ENCODE measurements around the gene STX7. TPM values are rescaled to one million over a fixed set of nuclear protein-coding genes. Genes with fewer than 3 reads are reported as not detected.

Gene STX7
- total and polyA plus RNA-seq, 8 donors: 5.1 to 33.0 (median 13.7) TPM

DNA sequence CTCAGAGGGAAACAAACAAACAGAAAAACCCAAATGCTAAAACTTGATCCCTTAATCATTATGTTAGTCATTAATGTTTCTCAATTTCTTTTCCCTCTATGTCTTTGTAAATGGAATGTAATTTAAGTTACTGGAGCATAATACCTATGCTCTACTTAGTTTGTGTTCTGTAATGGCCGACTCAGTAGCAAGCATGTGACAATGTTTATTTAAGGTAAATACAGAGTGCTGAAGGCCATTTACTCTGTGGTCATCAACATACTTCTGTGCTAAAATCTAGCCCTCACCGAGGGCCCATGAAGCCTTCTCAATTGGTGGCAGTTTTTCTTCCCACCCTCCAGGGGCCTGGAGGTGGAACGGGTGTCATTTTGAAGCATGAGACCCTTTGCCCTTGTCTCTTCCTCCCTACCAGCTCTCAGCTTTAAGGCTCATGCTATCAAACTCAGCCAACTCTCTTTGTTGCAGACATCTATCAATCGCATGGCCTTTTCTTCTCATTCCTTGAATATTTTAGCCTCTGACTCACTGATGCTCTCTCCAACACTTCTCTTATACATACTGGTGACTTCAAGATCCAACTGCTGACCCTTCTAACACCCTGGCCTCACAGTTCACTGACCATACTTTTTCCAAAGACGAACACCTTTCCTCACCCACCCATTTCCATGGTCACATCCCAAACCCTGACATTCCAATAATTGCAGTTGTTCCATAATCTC lies 48.2 kb downstream of the STX7 start:
- no peak for FAIRE-seq

DNA sequence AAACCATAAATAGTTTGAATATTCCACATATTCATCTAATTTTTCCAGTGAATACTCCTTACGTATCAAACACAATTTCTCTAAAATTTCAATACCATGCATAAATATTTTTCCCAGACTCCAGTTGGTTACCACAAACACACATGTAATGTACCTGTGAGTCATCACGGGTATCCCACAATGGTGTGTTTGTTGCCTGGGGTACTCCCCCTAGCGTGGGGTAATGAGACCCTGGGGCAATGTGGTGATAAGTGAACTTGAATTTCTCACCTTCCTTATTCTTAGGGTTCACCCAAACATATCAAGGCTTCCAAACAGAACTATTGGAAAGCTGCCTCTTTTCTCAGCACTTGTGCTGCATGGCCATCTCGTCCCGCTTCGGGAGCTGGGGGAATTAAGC lies 51.0 kb downstream of the STX7 start:
- no peaks in the 10 kb centered on the region for H3K4me1 ChIP-seq
- FAIRE-seq (no peak), ATAC-seq (no peak), DNase-seq (no peak)
- H3K4me3 ChIP-seq: no peak overlapping the region
- no peaks in the 10 kb centered on the region for H3K9me3 ChIP-seq
- H3K27ac ChIP-seq: no peak overlapping the region
- intact Hi-C loops (cut with DNase I): no loop called here
- H3K36me3 ChIP-seq: peaks cover 0 to 41% (median 0%) of the 10 kb centered on the region in 3 donors
- TF ChIP-seq, protein P1, sequence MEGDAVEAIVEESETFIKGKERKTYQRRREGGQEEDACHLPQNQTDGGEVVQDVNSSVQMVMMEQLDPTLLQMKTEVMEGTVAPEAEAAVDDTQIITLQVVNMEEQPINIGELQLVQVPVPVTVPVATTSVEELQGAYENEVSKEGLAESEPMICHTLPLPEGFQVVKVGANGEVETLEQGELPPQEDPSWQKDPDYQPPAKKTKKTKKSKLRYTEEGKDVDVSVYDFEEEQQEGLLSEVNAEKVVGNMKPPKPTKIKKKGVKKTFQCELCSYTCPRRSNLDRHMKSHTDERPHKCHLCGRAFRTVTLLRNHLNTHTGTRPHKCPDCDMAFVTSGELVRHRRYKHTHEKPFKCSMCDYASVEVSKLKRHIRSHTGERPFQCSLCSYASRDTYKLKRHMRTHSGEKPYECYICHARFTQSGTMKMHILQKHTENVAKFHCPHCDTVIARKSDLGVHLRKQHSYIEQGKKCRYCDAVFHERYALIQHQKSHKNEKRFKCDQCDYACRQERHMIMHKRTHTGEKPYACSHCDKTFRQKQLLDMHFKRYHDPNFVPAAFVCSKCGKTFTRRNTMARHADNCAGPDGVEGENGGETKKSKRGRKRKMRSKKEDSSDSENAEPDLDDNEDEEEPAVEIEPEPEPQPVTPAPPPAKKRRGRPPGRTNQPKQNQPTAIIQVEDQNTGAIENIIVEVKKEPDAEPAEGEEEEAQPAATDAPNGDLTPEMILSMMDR (IDR thresholded peaks at IDR 0.05): no peak
- WGBS, 2 donors: 92 to 96% methylated on average over 6 of the region's 6 CpGs
- no peaks in the 10 kb centered on the region for H3K27me3 ChIP-seq

More for the DNA sequence above, 48.2 kb downstream of the STX7 start:
- 75 to 77% methylated on average over 5 of the region's 5 CpGs for WGBS, 2 donors
- Histone ChIP-seq H3K27ac (no peak overlapping the region), H3K36me3 (peaks cover 0 to 67% (median 8%) of the 10 kb centered on the region in 3 donors), H3K4me1 (no peaks in the 10 kb centered on the region), H3K9me3 (no peaks in the 10 kb centered on the region), H3K4me3 (no peak overlapping the region), H3K27me3 (no peaks in the 10 kb centered on the region)
- ATAC-seq: peak in 1 of 4 donors; percentile 20
- intact Hi-C loops (cut with DNase I): no loop called here
- no peak for DNase-seq
- TF ChIP-seq, protein P1 (IDR thresholded peaks at IDR 0.05): no peak

DNA sequence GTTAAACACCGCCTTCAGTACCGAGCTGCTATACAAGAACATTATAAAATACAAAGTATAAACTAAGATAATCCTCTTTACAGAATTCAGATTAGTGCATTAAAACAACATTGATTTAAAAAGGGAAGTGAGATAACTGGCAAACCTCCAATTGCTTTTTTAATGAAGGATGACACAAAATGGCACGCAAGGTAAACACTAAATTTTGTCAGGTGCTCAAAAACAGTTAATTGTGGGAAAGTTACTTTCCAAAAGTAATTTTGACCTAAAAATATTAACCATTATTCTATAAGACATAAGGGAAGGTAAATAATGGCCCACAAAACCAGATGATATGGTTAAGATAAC lies 53.3 kb downstream of the STX7 start:
- Histone ChIP-seq H3K4me3 (no peak overlapping the region), H3K36me3 (peaks cover 0 to 29% (median 5%) of the 10 kb centered on the region in 3 donors), H3K9me3 (no peaks in the 10 kb centered on the region), H3K27ac (no peak overlapping the region), H3K27me3 (no peaks in the 10 kb centered on the region), H3K4me1 (no peaks in the 10 kb centered on the region)
- ATAC-seq (no peak), DNase-seq (no peak), FAIRE-seq (no peak)
- intact Hi-C loops (cut with DNase I): no loop called here
- TF ChIP-seq, protein P1 (IDR thresholded peaks at IDR 0.05): no peak
- WGBS, 2 donors: 81 to 82% methylated on average over 3 of the region's 3 CpGs

DNA sequence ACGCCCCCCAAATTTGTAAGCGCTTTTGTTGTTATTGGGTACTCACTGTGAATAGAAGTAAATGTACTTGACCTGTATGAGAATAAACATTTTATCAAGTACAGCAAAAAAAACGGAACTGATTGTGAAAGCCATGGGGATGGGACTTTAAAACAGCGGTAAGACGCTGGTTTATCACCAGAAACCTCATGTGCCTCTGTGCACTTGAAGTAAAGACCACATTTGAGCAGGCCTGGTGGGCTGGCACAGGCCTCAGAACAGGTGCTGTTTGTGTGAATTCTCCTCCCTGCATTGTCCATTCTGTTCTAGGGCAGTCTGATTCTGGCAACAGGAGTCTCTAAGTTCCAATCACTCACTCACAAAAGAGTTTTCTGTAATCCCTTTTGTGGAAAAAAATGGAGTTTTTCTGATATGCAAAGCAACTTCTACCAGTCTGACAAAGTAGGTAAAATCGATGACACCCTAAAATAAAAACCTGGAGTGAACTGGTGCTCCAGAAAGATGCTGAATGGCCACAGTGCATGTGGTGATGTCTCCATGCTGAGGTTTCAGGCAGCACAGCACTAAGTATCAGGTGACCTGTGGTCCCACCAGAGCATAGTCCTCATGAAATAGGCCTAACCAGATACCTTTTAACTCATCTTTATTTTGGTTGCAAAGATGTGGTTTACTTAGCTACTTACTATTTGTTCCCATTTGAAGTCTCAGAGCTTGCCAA lies 53.9 kb downstream of the STX7 start:
- H3K4me1 ChIP-seq: no peaks in the 10 kb centered on the region
- no peaks in the 10 kb centered on the region for H3K9me3 ChIP-seq
- 84 to 87% methylated on average over 6 of the region's 6 CpGs for WGBS, 2 donors
- DNase-seq (no peak), ATAC-seq (no peak), FAIRE-seq (no peak)
- H3K36me3 ChIP-seq: peaks cover 0 to 29% (median 5%) of the 10 kb centered on the region in 3 donors
- intact Hi-C loops (cut with DNase I): no loop called here
- TF ChIP-seq, protein P1 (IDR thresholded peaks at IDR 0.05): no peak
- no peak overlapping the region for H3K4me3 ChIP-seq
- H3K27ac ChIP-seq: no peak overlapping the region
- H3K27me3 ChIP-seq: no peaks in the 10 kb centered on the region

DNA sequence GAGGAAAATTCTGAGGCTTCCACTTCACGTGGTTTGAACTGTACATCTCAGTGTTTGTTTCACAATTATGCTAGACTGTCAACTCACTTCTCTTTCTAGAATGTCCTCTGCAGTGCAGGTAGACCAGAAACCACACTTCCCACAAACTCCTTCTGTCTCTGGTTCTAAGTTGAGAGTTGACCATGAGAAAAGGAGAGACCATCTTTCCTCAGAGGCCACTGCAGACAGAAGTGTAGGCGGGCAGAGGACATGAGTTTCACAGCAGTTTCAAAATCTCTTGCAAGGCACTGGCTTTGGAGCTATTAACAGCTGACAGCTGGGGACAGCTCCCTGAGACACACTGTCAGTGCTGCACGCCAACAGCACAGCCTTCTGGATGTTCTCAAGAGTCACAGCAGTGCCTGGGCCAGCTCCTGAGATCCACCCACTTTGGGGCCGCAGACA lies 56.2 kb downstream of the STX7 start:
- TF ChIP-seq, protein P1 (IDR thresholded peaks at IDR 0.05): no peak
- intact Hi-C loops (cut with DNase I): no loop called here

More for the DNA sequence above, 56.2 kb downstream of the STX7 start:
- no peak for FAIRE-seq
- no peaks in the 10 kb centered on the region for H3K4me1 ChIP-seq
- no peaks in the 10 kb centered on the region for H3K27me3 ChIP-seq
- 91 to 92% methylated on average over 4 of the region's 4 CpGs for WGBS, 2 donors
- no peak overlapping the region for H3K27ac ChIP-seq
- ATAC-seq: peak in 3 of 4 donors; percentile 22 to 59 (median 25)
- H3K36me3 ChIP-seq: peaks cover 0 to 9% (median 5%) of the 10 kb centered on the region in 3 donors
- H3K4me3 ChIP-seq: no peak overlapping the region
- H3K9me3 ChIP-seq: no peaks in the 10 kb centered on the region
- DNase-seq: peak in 1 of 6 donors; percentile 13

All from pancreas (tissue), 10 donors.